SIG-M5 (cell line): Measurements from ENCODE around the gene CYB5R3.
"Not testable (repeated sequence)": the region's sequence is repeated elsewhere in the genome, so short reads cannot be mapped to it uniquely, and the experiment has no call there.

ENCODE experiments used
- DNase-seq: peaks from one replicate; lab custom pipeline; 2025; lab: John Stamatoyannopoulos, UW

CYB5R3 gene

DNA sequence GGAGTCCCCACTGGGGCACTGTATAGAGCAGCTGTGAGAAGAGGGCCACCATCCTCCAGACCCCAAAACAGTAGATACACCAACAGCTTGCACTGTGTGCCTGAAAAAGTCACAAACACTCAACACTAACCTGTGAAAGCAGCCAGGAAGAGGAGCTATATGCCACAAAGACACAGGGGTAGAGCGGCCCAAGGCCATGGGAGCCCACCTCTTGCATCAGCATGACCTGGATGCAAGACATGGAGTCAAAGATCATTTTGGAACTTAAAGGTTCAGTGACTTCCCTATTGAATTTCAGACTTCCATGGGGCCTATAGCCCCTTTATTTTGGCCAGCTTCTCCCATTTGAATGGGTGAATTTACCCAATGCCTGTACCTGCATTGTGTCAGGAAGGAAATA, 29.7 kb upstream of the CYB5R3 start:
- DNase-seq = no peak

DNA sequence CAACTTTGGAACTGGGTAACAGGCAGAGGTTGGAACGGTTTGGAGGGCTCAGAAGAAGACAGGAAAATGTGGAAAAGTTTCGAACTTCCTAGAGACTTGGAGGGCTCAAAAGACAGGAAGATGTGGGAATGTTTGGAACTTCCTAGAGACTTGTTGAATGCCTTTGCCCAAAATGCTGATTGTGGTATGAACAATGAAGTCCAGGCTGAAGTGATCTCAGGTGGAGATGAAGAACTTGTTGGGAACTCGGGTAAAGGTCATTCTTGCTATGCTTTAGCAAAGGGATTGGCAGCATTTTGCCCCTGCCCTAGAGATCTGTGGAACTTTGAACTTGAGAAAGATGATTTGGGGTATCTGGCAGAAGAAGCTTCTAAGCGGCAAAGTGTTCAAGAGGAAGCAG, 28.7 kb upstream of the CYB5R3 start:
- not testable (repeated sequence) for DNase-seq

DNA sequence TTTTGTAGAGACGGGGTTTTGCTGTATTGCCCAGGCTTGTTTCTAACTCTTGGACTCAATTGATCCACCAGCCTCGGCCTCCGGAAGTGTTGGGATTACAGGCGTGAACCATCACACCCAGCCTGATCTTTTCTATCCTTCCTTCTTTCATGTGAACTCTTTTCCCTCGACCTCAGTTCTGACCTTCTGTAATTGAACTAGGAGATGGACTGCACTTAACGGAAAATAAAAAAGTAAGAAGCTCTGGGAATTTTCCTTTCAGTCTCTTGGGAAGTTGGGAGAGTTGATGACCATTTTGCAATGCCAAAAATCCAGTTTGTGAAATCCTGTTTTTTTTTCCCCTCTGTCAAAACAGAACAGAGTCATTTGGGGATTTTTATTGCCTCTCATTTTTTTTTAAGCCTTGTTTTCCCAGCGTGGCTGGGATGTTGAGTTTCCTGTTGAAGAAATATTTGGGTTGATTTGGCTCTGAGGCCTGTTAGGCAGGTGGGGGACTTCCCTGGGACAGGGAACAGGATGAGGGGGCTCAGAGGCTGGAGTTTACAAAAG, 26.9 kb upstream of the CYB5R3 start:
- DNase-seq = no peak

DNA sequence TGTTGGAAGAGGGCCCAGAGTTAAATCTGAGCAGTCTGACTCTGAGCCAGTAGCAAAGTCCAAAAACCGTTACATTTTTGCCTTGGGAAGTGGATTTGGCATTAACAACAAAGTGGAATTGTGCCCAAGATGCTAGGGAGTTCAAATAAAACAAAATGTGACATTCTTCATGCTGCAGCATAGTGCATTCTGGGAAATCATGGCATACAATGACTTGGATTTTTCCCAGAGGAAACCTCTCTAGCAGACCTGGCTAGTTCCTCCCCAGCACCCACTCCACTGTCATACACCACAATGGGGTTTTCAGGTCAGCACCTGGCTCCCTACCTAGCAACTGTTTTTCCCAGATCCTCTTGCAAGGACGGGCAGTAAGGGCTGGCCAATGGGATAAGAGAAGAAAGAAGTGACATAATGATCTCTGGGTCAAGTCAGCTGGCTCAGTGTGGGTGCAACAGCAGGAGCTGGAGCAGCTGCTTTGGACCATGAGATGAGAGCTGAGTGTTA, 24.8 kb upstream of the CYB5R3 start:
- DNase-seq = no peak

DNA sequence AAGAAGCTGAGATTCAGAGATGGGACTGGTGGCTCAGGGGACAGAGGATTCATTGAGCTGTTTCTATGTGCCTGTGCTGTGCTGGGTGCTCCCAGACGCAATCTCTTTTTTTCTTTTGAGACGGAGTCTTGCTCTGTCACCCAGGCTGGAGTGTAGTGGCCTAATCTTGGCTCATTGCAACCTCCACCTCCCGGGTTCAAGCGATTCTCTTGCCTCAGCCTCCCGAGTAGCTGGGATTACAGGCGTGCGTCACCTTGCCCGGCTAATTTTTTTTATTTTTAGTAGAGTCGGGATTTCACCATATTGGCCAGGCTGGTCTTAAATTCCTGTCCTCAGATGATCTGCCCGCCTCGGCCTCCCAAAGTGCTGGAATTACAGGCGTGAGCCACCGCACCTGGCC, 23.9 kb upstream of the CYB5R3 start:
- not testable (repeated sequence) for DNase-seq

DNA sequence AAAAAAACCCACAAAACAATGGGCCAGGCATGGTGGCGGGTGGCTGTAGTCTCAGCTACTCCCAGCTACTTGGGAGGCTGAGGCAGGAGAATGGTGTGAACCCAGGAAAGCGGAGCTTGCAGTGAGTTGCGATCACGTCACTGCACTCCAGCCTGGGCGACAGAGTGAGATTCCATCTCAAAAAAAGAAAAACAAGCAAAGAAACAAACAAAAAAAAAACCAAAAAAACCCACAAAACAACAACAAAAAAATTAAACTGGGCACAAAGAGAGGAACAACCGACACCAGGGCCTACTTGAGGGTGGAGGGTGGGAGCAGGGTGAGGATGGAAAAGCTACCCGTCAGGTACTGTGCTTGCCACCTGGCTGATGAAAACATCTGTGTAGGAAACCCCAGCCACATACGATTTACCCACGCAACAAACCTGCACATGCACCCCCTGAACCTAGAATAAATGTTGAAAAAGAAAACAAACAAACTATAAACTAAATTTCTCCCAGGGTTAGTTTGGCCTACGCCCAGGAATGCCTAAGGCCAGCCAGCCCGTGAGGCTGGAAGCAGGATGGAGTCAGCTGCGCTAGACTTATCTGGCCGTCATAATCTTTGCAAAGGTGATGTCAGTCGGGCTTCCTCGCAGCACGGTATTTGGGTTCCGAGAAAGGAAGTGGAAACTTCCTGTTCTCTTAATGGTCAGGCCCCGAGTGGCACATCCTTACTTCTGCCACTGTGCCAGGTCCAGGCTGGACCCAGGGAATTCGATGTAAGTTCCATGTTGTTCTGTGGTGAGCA, 21.9 kb upstream of the CYB5R3 start:
- DNase-seq = no peak

DNA sequence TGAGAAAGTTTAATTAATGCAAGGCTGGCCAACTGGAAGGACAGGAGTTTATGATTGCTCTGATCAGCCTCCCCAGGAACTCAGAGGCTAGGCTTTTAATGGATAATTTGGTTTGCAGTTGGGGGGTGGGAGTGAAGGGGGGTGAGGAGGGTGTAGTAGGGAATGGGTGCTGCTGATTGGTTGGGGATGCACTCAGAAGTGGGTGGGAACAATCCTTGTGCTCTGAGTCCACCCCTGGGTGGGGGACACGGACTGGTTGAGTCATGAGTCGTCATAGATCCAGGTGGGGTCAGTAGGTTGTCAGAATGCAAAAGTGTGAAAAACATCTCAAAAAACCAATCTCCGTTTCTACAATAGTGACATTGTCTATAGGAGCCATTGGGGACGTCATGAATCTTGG, 20.9 kb upstream of the CYB5R3 start:
- no peak for DNase-seq

DNA sequence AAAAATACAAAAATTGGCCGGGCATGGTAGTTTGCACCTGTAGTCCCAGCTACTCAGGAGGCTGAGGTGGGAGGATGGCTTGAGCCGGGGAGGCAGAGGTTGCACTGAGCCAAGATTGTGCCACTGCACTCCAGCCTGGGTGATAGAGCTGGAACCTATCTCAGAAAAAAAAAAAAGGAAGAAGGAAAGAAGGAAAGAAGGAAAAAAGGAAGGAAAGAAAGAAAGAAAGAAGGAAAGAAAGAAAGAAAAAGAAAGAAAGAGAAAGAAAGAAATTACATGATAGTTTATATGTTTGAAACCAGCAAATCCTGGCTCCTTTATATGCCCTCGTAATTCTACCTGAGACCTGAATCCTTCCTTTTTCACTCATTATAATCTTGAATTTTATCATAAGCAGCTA, 17.2 kb upstream of the CYB5R3 start:
- DNase-seq = not testable (repeated sequence)

DNA sequence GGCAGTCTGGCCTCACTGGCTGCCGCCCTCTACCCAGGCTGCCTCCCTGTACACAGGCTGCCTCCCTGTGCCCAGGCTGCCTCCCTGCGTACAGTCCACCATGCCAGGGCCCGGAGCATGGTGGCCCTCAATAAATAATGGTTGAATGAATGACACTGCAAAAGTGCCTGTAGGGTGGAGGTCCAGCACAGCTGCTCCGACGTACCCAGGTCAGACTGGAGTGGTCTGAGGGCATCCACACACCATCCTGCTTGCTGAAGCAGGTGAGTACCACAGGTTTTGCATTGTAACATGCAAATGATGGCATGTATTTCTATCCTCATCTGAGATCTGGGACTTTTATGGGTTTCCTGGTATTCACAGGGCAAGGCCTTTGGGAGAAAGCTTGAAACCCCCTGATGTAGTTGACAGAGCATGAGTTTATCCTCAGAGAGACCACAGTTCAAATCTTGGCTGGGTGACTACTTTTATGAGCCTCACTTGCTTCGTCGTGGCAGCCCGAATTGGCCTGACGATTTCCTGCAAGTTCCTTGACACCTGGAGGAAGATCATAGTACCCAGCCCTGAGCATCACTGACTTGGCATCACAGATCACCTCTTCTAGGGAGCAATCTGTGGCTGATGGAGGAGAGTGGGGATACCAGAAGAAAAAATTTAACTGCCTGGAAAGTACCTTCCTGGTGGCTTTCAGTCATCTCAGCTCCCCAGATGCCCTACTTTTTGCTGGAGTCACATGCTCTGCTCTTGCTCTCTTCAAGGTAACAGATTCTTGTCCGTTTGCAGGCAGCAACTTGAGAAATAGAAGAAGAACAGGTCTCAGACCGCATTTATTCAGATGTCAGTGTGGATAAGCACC, 16.0 kb upstream of the CYB5R3 start:
- DNase-seq = no peak

DNA sequence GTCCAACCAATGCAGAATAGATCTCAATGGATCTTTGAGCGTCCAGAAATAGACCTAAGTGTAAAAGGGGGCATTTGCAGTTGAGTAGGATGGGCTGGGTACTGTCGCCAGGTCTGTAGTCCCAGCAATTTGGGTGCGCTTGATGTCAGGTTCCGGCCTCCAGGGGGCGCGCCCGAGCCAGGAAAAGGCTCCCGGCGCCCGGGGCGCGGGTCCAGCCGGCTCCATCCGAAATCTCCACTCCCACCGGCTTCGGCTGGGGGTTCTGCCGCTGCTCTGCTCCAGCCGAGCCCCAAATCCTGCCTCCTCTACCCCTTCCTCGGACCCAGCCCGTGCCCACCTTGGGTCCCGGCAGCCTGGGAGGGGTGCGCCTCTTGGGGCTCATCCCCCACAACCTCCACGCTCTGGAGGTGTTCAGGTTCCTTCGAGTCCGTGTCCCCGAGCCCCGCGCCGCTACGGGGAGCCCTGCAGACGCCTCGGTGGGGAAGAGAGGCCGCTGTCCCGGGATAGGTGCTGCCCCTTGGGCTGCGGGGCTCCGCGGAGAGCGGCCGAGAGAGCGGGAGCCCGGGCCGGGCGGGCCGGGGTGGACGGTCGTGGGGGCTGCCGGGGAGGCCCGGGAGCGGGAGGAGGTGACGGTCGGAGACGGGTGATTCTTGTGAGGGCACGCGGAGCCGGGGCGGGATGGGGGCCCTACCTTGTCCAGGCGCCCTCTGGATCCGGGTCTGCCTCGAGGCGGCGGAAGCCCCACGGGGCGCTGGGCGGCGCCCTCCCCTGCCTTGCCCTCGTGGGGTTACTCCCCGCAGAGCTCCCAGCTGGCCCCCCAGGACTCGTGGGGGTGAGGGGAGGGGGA, 13.0 kb upstream of the CYB5R3 start:
- no peak for DNase-seq

DNA sequence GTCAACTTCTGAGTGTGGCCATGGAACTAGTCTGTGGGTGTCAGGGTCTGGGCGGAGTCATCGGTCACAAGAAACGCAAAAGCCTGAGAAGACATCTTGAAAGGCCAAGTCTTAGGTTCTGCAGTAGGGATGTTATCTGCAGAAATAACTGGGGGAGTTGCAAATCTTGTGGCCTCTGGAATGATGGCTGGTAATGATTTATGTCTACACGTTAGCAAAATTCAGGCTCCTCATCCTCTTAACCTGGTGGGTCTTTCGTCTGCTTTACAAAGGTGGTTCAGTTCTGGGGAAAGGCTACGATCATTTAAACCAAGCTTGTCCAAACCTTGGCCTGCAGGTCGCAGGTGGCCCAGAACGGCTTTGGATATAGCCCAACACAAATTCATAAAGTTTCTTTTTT, 7.4 kb upstream of the CYB5R3 start:
- DNase-seq = no peak

DNA sequence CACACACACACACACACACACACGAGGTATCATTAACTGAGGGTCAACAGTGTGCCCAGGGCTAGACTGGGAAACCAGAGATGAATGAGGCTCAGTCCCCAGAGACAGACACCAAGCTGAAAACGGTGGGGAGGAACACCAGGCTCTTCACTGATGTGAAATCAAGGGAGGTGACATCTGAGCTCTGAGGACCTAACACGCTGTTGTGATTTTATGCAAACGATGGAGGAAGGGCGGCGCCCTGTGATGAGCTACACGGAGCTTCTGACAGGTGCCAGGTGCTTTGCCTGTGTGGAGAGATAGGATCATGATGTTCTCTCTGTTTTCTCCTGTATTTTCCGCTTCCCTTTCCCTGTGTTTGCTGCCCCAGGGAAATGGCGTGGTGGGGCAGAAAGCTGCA, 6.5 kb upstream of the CYB5R3 start:
- no peak for DNase-seq

DNA sequence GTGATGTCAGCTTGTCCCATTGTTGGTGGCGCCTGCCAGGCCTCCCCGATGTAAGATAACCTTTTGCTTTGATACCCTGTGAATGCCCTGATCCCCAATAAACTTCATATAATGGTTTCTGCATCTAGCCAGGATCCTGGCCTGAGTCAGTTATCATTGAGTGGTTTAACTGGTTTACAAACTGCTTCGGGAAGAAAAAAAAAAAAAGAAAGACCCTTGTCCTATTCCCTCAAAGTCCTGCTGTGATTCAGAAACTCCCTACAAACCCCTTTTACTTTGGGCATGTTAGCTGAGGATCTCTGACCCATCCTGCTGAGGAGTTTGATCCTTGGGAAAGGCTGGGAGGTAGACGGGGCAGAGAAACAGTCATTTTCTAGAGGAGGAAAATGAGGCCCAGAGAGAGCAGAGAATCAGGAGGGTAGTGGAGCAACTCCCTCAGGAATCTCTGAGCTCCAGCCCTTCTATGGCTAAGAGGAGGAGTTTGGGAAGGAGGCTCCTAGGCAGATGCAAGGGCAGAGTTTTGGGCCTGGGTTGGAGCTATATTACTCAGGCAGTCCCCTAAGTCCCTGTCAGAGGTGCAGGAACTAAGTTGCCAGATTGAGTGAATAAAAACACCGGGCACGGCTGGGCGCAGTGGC, 5.4 kb upstream of the CYB5R3 start:
- DNase-seq = no peak

DNA sequence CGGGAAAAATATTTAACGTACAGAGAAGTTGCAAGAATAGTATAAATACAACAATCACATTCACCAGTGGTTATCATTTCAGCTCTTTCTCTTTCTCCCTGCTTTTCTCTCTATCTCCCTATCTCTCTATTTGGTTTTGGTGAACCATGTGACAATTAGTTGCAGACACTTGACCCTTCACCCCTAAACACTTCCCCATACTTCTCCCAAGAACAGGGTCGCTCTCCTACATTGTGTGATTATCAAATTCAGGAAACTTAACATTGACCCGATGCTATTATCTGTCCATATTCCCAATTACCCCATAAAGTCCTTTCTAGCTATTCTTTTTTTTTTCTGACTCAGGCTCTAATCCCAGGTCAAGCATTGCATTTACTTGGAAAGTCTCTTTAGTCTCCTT, 4.8 kb upstream of the CYB5R3 start:
- DNase-seq = no peak

DNA sequence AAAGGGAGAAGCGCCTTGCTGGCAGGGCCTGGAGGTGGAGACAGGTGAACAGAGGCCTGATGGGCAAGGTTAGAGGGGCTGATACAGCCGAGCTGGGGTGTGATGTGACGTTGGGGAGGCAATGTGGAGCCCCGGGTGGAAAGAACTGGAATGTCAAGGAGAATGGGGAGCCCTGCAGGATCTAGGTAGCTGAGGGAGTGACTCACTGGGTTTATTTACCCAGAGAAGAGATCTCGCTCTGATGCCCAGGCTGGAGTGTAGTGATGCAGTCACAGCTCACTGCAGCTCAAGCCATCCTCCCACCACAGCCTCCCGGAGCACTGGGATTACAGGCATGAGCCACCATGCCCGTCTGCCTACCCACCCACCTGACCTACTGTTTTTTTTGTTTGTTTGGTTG, 1.9 kb upstream of the CYB5R3 start:
- DNase-seq = no peak

DNA sequence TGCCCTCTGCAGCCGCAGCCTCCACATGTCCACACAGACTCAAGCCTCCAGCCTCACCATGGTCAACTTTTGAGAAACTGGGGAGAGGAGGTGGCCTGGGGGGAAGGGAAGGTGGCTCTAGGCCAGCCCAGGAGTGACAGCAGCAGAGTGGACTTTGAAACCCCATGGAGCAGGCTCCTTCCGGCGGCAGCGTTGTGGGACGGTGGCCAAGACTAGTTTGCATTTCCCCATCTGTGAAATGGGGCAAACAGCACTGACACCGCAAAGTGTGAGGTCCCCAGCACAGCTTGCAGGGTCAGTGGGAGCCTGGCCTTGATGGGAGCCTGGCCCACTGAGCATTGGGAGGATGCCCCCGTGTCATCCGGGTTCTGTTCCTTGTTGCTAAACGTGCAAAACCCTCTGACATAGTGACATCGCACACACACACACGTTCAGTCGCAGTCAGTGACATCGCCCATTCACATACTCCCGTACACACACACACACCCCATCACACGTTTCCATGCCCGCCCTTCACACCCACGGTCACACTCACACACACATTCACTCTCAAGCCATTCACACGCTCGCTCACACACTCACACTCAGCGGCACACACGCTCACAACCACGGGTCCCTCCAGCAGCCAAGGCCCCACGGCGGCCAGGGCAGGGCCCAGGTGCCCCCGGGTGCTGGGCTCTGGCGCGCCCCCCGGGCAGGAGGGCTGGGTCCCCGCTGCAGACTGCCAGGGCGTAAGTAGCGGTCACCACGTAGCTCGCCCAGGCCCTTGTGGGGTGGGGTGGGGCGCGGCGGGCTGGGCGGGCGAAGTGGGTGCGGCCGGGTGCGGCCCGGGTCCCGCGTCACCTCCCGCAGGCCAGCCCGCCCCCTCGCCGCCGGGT, 585 bp downstream of the CYB5R3 start:
- no peak for DNase-seq

DNA sequence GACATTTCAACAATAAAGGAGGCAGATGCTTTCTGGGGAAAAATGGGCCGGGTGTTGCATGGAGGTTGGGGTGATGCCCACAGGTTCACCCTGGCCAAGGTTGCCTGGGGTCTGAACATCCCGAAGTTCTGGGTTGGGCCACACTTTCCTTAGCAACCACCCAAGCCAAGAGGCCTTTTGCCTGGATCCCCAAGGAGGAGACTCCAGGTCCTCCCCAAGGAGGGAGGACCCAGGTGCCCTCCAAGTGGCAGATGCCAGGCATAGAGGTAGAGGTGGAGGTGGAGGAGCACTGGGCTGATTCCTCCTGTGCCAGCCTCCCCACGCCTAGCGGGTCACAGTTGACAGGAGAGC, 1.2 kb downstream of the CYB5R3 start:
- DNase-seq = no peak

DNA sequence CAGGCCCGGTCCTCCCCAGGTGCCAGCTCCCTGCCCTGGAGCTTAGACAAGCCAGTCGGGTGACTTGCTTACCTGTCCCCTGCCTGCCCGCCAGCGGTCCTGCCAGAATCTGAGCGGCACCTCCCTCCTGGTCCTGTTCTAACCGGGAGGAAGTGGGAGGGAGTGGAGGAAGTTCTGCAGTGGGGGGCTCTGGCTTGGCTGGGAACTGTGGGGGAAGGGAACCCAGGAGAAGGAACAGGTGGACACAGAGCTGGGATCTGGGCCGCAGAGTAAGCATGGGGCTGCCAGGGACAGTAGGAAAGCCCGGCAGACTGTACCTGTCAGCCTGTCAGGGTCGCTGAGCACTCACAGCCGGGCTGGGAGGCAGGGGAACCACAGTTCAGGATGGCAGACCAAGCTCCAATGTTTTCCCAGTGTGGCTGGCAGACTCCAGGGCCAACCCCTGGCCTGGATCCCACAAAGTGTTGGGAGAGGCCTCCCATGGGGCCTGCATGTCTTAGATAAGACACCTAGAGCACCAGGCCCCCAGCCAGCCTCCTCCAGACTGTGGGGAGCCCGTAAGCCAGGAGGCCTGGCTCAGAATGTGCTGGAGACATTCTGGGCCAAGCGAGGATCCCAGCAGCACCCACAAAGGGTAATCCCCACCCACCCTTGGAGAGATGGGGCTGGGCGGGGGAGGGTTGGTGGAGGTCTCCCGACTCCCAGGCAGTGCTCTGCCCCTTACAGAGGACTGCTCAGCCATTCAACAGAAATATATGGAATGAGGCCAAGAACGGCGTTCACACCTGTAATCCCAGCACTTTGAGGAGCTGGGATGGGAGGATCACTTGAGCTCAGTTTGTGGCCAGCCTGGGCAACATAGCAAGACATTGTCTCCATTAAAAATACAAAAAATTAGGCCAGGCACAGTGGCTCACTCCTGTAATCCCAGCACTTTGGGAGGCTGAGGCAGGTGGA, 2.3 kb downstream of the CYB5R3 start:
- DNase-seq = no peak

DNA sequence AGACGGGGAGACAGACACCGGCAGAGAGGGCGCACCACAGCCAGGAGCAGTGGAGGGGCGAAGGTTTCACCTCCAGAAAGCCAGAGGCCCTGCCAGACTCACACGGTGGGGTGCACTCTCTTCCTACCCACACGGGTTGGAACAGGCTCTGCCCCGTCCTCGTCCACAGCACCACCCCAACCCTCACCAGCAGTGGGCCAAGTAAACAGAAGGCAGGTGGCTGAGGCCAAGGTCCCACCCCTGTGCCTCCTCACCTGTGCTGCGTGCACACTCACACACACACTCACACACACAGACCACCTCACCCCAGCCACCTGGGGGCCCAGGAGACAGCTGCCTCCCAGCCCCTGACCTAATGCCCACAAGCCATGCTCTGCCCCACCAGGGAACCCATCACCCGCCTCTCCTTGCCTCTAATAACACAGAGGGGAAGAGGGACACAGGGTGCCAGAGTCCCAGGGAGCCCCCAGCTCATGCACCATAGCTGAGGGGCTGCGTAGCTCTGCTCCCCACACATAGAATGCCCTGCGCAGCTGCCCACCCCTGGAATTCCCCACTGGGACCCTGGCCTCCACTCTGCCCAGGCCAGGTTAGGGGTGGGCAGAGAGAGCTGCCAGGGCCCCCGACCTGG, 3.1 kb downstream of the CYB5R3 start:
- no peak for DNase-seq
